Mesenchymal stem cell (in vitro differentiated cells and primary cell): ENCODE measurements around the gene TRPM4.
"Not testable (repeated sequence)": the region's sequence is repeated elsewhere in the genome, so short reads cannot be mapped to it uniquely, and the experiment has no call there.

ENCODE experiments used
- DNase-seq: peaks from one replicate; pipeline ENCODE4 v3.0.0-alpha.2; 2013
- H2AFZ ChIP-seq: one replicate; pipeline ENCODE4 v1.6.1; 2013; ENCODE audit warnings: low read depth, mild to moderate bottlenecking, control low read depth, inconsistent platforms, low read length, moderate library complexity
- H2AK5ac ChIP-seq: 2 replicates; pipeline ENCODE4 v1.6.1; 2013; ENCODE audit warnings: low read length, moderate library complexity, mild to moderate bottlenecking, inconsistent platforms; ENCODE audit not compliant: severe bottlenecking
- H2BK120ac ChIP-seq: one replicate; pipeline ENCODE4 v1.6.1; 2013; ENCODE audit warnings: low read depth, mild to moderate bottlenecking, inconsistent platforms, low read length, moderate library complexity
- H2BK12ac ChIP-seq, 2 experiments: one replicate each; pipeline ENCODE4 v1.6.1; 2013; ENCODE audit warnings: inconsistent platforms in 2 of 2, low read length in 2 of 2, mild to moderate bottlenecking in 2 of 2, moderate library complexity in 2 of 2, control low read depth in 1 of 2
- H2BK15ac ChIP-seq: one replicate; pipeline ENCODE4 v1.6.1; 2013; ENCODE audit warnings: mild to moderate bottlenecking, low read depth, inconsistent platforms; ENCODE audit not compliant: poor library complexity, severe bottlenecking
- H2BK5ac ChIP-seq: 2 replicates; pipeline ENCODE4 v1.6.1; 2013; ENCODE audit warnings: low read depth, mild to moderate bottlenecking, low read length, control low read depth, inconsistent platforms; ENCODE audit not compliant: poor library complexity, severe bottlenecking
- H3K14ac ChIP-seq, 2 experiments: one replicate each; pipeline ENCODE4 v1.6.1; 2013; ENCODE audit warnings: inconsistent platforms in 2 of 2, low read length in 2 of 2, control low read depth in 1 of 2, mild to moderate bottlenecking in 1 of 2, moderate library complexity in 1 of 2
- H3K18ac ChIP-seq, 2 experiments: one replicate each; pipeline ENCODE4 v1.6.1; 2013; ENCODE audit warnings: inconsistent platforms in 2 of 2, low read length in 2 of 2, control low read depth in 1 of 2, low read depth in 1 of 2, mild to moderate bottlenecking in 1 of 2
- H3K23ac ChIP-seq, 2 experiments: one replicate each; pipeline ENCODE4 v1.6.1; 2013; ENCODE audit warnings: inconsistent platforms in 2 of 2, low read length in 2 of 2, mild to moderate bottlenecking in 2 of 2, moderate library complexity in 2 of 2, control low read depth in 1 of 2
- H3K27ac ChIP-seq: 2 replicates; pipeline ENCODE4 v1.5.1; 2013; ENCODE audit warnings: mild to moderate bottlenecking, moderate library complexity, low read length, control low read depth, inconsistent platforms; ENCODE audit not compliant: poor library complexity, severe bottlenecking
- H3K27me3 ChIP-seq, 2 experiments: 2 replicates each; pipeline versions ENCODE4 v1.6.1 to v1.7.0; 2013; ENCODE audit warnings: low read length in 2 of 2, mild to moderate bottlenecking in 2 of 2, moderate library complexity in 2 of 2, control low read depth in 1 of 2, inconsistent platforms in 1 of 2; ENCODE audit not compliant: control insufficient read depth in 1 of 2, insufficient read depth in 1 of 2
- H3K36me3 ChIP-seq, 2 experiments: 2 replicates each; pipeline versions ENCODE4 v1.6.1 to v1.7.0; 2013; ENCODE audit warnings: low read length in 2 of 2, control low read depth in 1 of 2, inconsistent platforms in 1 of 2, low read depth in 1 of 2, mild to moderate bottlenecking in 1 of 2; ENCODE audit not compliant: insufficient read depth in 2 of 2, control insufficient read depth in 1 of 2
- H3K4ac ChIP-seq, 2 experiments: one replicate each; pipeline ENCODE4 v1.6.1; 2013; ENCODE audit warnings: inconsistent platforms in 2 of 2, low read length in 2 of 2, mild to moderate bottlenecking in 2 of 2, moderate library complexity in 2 of 2, control low read depth in 1 of 2, low read depth in 1 of 2
- H3K4me1 ChIP-seq: 2 replicates; pipeline ENCODE4 v1.6.1; 2013; ENCODE audit warnings: low read depth, low read length, control low read depth; ENCODE audit not compliant: control insufficient read depth, insufficient read depth
- H3K4me2 ChIP-seq: 2 replicates; pipeline ENCODE4 v1.6.1; 2013; ENCODE audit warnings: low read length, mild to moderate bottlenecking, inconsistent platforms; ENCODE audit not compliant: poor library complexity, severe bottlenecking
- H3K4me3 ChIP-seq, 2 experiments: 2 replicates each; pipeline versions ENCODE4 v1.5.1 to v1.7.0; 2013; ENCODE audit warnings: low read length in 2 of 2, mild to moderate bottlenecking in 2 of 2, control low read depth in 1 of 2, low read depth in 1 of 2; ENCODE audit not compliant: insufficient read depth in 1 of 2
- H3K79me1 ChIP-seq: replicated peaks from 2 replicates; pipeline ENCODE4 v1.6.1; 2013; ENCODE audit warnings: mild to moderate bottlenecking, control low read depth, low read length, inconsistent platforms; ENCODE audit not compliant: poor library complexity, severe bottlenecking
- H3K9ac ChIP-seq: 2 replicates; pipeline ENCODE4 v1.7.0; 2013; ENCODE audit warnings: mild to moderate bottlenecking, low read length, moderate library complexity
- H3K9me3 ChIP-seq: 2 replicates; pipeline ENCODE4 v1.7.0; 2013; ENCODE audit warnings: mild to moderate bottlenecking, low read length; ENCODE audit not compliant: control insufficient read depth
- H4K8ac ChIP-seq: one replicate; pipeline ENCODE4 v1.6.1; 2013; ENCODE audit warnings: inconsistent platforms, mild to moderate bottlenecking, low read length, moderate library complexity
- H4K91ac ChIP-seq: one replicate; pipeline ENCODE4 v1.6.1; 2013; ENCODE audit warnings: mild to moderate bottlenecking, low read length, inconsistent platforms
- WGBS: methylation state at CpG from one replicate; pipeline ENCODE4 v1.1.7; 2013; ENCODE audit warnings: mixed read lengths; 5-methylcytosine and 5-hydroxymethylcytosine counted together

The TRPM4 gene

DNA sequence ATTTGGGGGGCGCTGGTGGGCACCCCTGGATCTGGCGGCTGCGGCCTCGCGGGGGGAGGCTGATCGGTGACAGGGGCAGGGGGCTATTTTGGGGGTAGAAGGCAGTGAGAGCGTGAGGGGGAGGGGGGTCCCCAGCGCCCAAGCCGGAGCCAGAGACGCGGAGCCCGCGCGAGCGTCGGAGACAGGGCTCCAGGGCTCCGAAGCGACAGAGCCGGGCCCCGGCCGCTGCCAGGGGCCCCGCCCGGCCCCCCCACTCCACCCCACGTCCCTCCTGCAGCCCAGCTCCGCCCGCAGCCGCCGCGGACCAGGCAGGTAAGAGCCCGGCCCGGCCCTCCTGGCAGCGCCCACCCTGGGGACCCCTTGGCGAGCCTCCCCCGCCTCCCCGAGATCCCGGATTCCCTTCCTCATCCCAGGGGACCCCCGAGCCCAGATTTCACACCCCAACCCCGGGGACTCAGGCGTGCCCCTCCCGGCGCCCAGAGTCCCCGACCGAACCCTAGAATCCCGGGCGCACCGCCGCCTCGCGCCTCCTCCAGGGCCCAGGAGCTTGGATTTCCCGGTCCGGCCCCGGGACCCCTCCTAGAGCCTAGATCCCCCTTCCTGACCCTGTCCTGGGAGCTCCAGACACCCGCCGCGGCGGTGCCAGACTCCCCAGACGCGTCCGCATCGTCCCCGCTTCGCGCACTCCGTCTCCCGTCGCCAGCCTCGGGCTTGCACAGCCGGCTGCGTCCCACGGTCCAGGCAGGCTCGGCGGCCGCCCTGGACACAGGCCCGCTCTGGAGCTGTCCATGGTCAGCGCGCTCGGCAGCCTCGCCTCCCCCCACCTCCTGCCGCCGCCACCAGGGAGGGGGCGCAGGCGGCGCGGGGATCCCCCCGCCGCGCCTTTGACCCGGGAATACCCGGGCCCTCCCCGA is 37.9 kb upstream of the TRPM4 start, which contains the start of gene PPFIA3:
PPFIA3 (plus strand) TSS at position 134 of the 914 bp plus-strand sequence. CDS start 8,330 bp downstream, outside the sequence.
- Histone ChIP-seq H3K18ac (peak within 1 kb of the TSS; percentile 88 to 98), H3K4ac (peak within 1 kb of the TSS; percentile 83 to 94), H3K9ac (peak within 1 kb of the TSS; percentile 90), H2BK120ac (peak within 1 kb of the TSS; percentile 52), H3K4me2 (peak within 1 kb of the TSS; percentile 97), H3K4me3 (peak within 1 kb of the TSS; percentile 71 to 84), H3K27ac (peak within 1 kb of the TSS; percentile 71), H2AK5ac (no peak within 1 kb of the TSS), H3K4me1 (peaks cover 27% of the 10 kb centered on the region), H3K23ac (peak within 1 kb of the TSS in 1 of 2 experiments; percentile 50), H4K8ac (peak within 1 kb of the TSS; percentile 85), H2BK15ac (peak within 1 kb of the TSS; percentile 96), H3K14ac (peak within 1 kb of the TSS in 1 of 2 experiments; percentile 68), H4K91ac (peak within 1 kb of the TSS; percentile 81), H2AFZ (peak within 1 kb of the TSS; percentile 97), H3K36me3 (peaks cover 0 to 6% of the 10 kb centered on the region in 2 experiments), H3K27me3 (peaks cover 11 to 19% of the 10 kb centered on the region in 2 experiments), H3K9me3 (no peaks in the 10 kb centered on the region), H2BK5ac (peak within 1 kb of the TSS; percentile 46), H3K79me1 (peaks cover 1% of the 10 kb centered on the region), H2BK12ac (peak within 1 kb of the TSS; percentile 52 to 93)
- WGBS: 2% methylated on average over 68 of the region's 90 CpGs
- peak; percentile 80 for DNase-seq

GRCh38 chr19:49120325-49120683 is 37.3 kb upstream of the TRPM4 start:
- Histone ChIP-seq H2BK15ac (no peak overlapping the region), H3K23ac (peak overlapping the region in 1 of 2 experiments; percentile 50), H3K4ac (no peak overlapping the region), H2BK12ac (no peak overlapping the region), H4K91ac (no peak overlapping the region), H3K79me1 (peaks cover 1% of the 10 kb centered on the region), H2AK5ac (no peak overlapping the region), H3K4me3 (no peak overlapping the region), H3K4me2 (peak overlapping the region; percentile 97), H3K18ac (no peak overlapping the region), H3K9ac (no peak overlapping the region), H3K9me3 (no peaks in the 10 kb centered on the region), H2AFZ (no peak overlapping the region), H2BK120ac (no peak overlapping the region), H3K27me3 (peaks cover 12 to 19% of the 10 kb centered on the region in 2 experiments), H3K36me3 (peaks cover 0 to 6% of the 10 kb centered on the region in 2 experiments), H2BK5ac (no peak overlapping the region), H4K8ac (no peak overlapping the region), H3K4me1 (peaks cover 24% of the 10 kb centered on the region), H3K14ac (no peak overlapping the region), H3K27ac (no peak overlapping the region)
- no peak for DNase-seq
- 30% methylated on average over 16 of the region's 16 CpGs for WGBS

DNA sequence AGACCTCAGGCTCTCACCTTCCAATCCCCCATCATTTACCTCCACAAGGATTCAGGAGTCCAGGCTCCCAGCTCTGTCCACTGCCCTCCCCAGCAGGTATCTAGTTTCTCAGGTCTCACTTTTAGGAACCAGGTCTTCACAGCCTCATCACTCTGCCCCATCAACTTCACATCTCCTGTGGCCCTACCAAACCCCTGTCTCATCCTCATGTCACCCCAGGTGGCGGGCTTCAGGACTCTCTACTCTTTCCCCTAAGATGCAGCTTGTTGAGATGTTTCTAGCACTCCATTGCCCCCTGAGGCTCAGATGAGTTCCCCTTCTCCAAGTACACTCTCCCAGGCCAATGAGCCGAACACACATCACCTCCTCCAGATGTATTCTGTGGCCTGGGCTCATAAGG is 36.7 kb upstream of the TRPM4 start:
- H3K23ac ChIP-seq: no peak overlapping the region
- H3K4me2 ChIP-seq: no peak overlapping the region
- no peak overlapping the region for H3K4me3 ChIP-seq
- DNase-seq: no peak
- peaks cover 1% of the 10 kb centered on the region for H3K79me1 ChIP-seq
- no peak overlapping the region for H2BK12ac ChIP-seq
- H3K9ac ChIP-seq: no peak overlapping the region
- no peak overlapping the region for H2BK15ac ChIP-seq
- no peak overlapping the region for H2AK5ac ChIP-seq
- no peak overlapping the region for H3K18ac ChIP-seq
- H3K27me3 ChIP-seq: peaks cover 16 to 24% of the 10 kb centered on the region in 2 experiments
- H2AFZ ChIP-seq: no peak overlapping the region
- H2BK5ac ChIP-seq: no peak overlapping the region
- H3K9me3 ChIP-seq: no peaks in the 10 kb centered on the region
- no peak overlapping the region for H4K91ac ChIP-seq
- H3K14ac ChIP-seq: no peak overlapping the region
- H3K27ac ChIP-seq: no peak overlapping the region
- H3K4ac ChIP-seq: no peak overlapping the region
- H4K8ac ChIP-seq: no peak overlapping the region
- peaks cover 0 to 6% of the 10 kb centered on the region in 2 experiments for H3K36me3 ChIP-seq
- no peak overlapping the region for H2BK120ac ChIP-seq
- WGBS: 94% methylated on average over 2 of the region's 2 CpGs
- H3K4me1 ChIP-seq: peaks cover 24% of the 10 kb centered on the region

- not testable (repeated sequence) for H2BK12ac ChIP-seq
- WGBS: 92% methylated on average over 9 of the region's 10 CpGs
These were observed 35.8 kb upstream of the TRPM4 start for GRCh38 chr19:49121841-49122240.

More at GRCh38 chr19:49121841-49122240, 35.8 kb upstream of the TRPM4 start:
- H3K18ac ChIP-seq, H2BK5ac ChIP-seq, H3K9ac ChIP-seq, H3K4me3 ChIP-seq, H3K9me3 ChIP-seq, H2BK120ac ChIP-seq, H3K4me2 ChIP-seq, H3K27ac ChIP-seq, H4K8ac ChIP-seq, H3K23ac ChIP-seq, H4K91ac ChIP-seq, H2BK15ac ChIP-seq, H3K14ac ChIP-seq, H3K4ac ChIP-seq, H3K79me1 ChIP-seq, H2AK5ac ChIP-seq, H2AFZ ChIP-seq, H3K36me3 ChIP-seq: not testable (repeated sequence)
- Histone ChIP-seq H3K27me3 (peaks cover 16 to 24% of the 10 kb centered on the region in 2 experiments), H3K4me1 (peaks cover 24% of the 10 kb centered on the region)
- peak; percentile 27 for DNase-seq
